ENCODE results near the gene BET1.

Gene BET1

DNA sequence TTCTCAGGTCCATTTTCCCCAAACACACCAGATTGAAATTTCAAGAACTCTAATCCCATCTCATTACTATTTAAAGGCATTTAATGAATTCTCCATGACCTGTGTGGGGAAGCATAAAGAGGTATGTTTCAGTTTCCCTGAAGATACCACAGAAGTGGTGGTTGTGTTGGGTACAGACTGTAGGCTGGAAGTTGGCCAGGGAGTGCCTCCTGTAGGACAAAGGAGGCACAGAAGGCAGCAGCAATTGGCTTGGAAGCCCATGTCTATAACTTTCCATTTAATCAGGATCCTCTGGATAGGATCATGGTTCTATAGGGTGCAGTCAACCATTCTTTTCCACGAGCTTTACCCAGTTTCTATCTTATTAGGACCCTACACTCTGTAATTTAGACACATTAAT, 8.6 kb upstream of the BET1 start:
- TF ChIP-seq, protein P1, sequence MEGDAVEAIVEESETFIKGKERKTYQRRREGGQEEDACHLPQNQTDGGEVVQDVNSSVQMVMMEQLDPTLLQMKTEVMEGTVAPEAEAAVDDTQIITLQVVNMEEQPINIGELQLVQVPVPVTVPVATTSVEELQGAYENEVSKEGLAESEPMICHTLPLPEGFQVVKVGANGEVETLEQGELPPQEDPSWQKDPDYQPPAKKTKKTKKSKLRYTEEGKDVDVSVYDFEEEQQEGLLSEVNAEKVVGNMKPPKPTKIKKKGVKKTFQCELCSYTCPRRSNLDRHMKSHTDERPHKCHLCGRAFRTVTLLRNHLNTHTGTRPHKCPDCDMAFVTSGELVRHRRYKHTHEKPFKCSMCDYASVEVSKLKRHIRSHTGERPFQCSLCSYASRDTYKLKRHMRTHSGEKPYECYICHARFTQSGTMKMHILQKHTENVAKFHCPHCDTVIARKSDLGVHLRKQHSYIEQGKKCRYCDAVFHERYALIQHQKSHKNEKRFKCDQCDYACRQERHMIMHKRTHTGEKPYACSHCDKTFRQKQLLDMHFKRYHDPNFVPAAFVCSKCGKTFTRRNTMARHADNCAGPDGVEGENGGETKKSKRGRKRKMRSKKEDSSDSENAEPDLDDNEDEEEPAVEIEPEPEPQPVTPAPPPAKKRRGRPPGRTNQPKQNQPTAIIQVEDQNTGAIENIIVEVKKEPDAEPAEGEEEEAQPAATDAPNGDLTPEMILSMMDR (IDR thresholded peaks at IDR 0.05; ENCODE audit: extremely low read depth, missing control alignments) = no peak
- DNase-seq (ENCODE audit: low spot score) = no peak

DNA sequence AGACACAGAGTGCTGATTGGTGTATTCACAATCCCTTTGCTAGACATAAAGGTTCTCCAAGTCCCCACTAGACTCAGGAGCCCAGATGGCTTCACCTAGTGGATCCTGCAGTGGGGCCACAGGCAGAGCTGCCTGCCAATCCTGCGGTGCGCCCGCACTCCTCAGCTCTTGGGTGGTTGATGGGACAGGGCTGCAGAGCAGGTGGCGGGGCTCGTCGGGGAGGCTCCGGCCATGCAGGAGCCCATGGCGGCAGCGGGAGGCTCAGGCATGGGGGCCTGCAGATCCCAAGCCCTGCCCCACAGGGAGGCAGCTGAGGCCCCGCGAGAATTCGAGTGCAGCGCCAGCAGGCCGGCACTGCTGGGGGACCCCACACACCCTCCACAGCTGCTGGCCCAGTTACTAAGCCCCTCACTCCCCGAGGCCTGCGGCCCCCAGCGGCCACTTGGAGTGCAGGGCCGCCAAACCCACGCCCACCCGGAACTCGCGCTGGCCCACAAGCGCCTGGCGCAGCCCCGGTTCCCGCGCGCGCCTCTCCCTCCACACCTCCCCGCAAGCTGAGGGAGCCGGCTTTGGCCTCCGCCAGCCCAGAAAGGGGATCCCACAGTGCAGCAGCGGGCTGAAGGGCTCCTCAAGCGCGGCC, 7.7 kb upstream of the BET1 start:
- DNase-seq (ENCODE audit: low spot score) = no peak
- TF ChIP-seq, protein P1 (IDR thresholded peaks at IDR 0.05; ENCODE audit: extremely low read depth, missing control alignments) = no peak

DNA sequence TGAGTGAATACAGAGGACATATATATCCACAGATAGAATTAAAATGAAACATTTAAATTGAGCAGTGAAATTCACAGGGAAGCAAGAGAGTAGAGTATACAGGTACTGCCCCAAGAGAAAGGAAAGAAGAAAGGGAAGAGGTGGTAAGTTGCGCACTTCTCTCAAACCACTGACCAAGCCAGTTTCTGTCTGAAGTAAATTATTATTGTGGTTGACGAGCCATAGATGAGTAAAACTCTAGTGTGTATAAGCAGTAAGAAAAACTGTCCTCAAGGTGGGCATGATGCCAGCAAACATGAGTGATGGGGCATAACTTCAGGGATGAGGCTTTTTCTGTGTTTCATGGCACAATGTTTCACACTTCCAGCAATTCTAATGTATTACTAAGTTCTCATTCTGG, 4.4 kb upstream of the BET1 start:
- no peak for DNase-seq (ENCODE audit: low spot score)
- TF ChIP-seq, protein P1 (IDR thresholded peaks at IDR 0.05; ENCODE audit: extremely low read depth, missing control alignments) = no peak

DNA sequence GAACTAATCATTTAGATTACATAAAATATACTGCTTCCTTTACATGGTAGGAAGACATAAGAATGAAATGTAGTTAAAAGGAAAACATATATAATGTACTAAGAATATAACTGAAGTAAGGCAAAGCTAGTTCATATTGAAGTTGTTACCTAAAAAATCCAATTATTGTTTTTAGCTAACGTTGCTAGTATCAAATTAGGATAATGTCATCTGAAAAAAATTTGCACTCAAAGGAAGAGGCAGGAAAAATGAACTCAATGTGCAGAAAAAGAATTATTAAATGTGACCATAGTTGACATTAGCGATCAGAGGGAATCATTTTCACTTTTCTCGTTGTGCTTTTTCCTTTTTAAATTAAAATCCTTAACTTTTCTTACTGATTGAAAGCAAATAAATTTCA, 1.6 kb upstream of the BET1 start:
- TF ChIP-seq, protein P1 (IDR thresholded peaks at IDR 0.05; ENCODE audit: extremely low read depth, missing control alignments) = no peak
- DNase-seq (ENCODE audit: low spot score) = no peak

DNA sequence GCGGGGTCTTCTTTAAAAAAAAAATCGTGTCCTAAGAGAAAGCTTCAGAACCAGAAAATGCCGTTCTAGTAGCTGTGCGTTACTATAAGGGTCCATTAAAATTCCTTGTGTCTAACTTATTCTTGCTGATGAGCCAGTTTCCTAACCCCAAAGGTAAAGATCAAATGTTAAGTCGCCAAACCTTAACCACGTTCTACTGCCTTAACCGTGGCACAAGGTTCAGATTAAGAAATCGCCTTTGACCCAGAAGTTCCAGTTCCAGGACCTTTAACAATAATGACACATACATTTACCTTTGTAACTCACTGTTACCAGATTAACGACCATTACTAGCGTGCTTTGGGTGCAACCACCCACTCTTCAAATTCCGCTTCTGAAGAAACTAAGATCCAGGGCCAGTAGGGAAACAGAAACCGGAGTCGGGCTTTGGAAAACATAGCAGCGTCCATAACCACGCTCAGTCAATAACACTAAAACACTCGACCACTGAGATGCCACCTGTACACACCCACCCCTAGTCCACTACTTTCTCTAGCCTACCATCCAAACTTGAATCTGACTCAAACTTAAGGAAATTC, 620 bp downstream of the BET1 start:
- DNase-seq (ENCODE audit: low spot score) = peak; percentile 25
- TF ChIP-seq, protein P1 (IDR thresholded peaks at IDR 0.05; ENCODE audit: extremely low read depth, missing control alignments) = no peak

DNA sequence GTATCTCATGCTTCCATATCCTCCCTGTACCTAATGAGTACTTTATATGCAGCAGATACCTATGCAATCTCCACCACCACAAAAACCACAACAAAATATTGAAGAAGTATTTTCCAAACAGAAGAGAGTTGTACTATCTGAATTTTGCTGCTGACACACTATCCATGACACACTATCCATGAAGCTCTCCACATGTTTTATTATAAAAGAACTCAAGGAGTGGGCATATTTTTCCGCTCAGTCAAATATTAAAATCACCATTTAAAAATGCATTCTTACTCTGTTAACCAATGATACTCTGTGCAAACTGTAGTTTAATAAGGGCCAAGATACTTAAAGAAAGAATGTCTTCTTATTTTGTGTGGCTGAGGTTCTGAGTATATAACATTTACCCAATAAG, 2.8 kb downstream of the BET1 start:
- TF ChIP-seq, protein P1 (IDR thresholded peaks at IDR 0.05; ENCODE audit: extremely low read depth, missing control alignments) = no peak

DNA sequence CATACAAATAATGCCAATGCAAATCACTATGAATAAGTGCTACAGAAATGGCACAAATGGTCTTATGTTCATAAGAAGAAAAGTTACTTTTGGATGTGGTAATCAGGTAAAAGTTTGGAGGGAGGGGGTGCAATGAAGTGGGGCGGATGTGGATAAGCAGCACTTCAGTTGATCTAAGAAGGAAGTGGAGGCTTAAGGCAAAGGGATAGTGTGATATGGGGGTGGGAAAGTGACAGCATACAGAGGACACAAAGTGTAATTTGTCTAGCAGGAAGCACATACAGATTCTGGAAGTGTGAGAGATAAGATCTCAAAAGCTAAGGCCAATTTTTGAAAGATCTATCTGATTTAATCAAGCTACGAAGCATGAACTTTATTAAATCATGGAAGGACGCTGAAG, 6.3 kb downstream of the BET1 start:
- TF ChIP-seq, protein P1 (IDR thresholded peaks at IDR 0.05; ENCODE audit: extremely low read depth, missing control alignments) = no peak

More for the DNA sequence above, 2.8 kb downstream of the BET1 start:
- no peak for DNase-seq (ENCODE audit: low spot score)

More for the DNA sequence above, 6.3 kb downstream of the BET1 start:
- no peak for DNase-seq (ENCODE audit: low spot score)
